ENCODE results near the gene RNF207. TPM values are rescaled to one million over a fixed set of nuclear protein-coding genes. Genes with fewer than 3 reads are reported as not detected.

The RNF207 gene
- total RNA-seq, 1 experiment from 2014 or later, result 6.4 TPM

GRCh38 chr1:6223617-6224016 lies 17.7 kb downstream of the RNF207 start:
- Histone ChIP-seq H3K27me3 (replicated peaks; ENCODE audit: insufficient read depth, low read depth, low read length, poor library complexity) (no peaks in the 10 kb centered on the region), H3K4me1 (ENCODE audit: insufficient read depth, low read length, poor library complexity, severe bottlenecking) (no peaks in the 10 kb centered on the region), H3K4me3 (ENCODE audit: low read depth, low read length, poor library complexity, severe bottlenecking) (no peak overlapping the region), H3K36me3 (ENCODE audit: insufficient read depth, low read length, poor library complexity, severe bottlenecking) (peaks cover 61% of the 10 kb centered on the region), H3K9me3 (ENCODE audit: low read depth, low read length, poor library complexity, severe bottlenecking) (no peaks in the 10 kb centered on the region), H3K27ac (ENCODE audit: low read depth, low read length, poor library complexity, severe bottlenecking) (no peak overlapping the region)
- POLR2A ChIA-PET (ENCODE audit: low non-redundant PET), result interaction anchor here (0.6 kb wide), 1 partner anchor 26 kb away, joined by 3 read pairs; no protein-coding TSS in a partner anchor
- CTCF ChIA-PET, result no interaction called here
- TSS peak; percentile 40 for BruUV-seq (replicated peaks)
- intact Hi-C loops (cut with micrococcal nuclease; ENCODE audit: unreplicated experiment), result no loop called here
- no peak for TF ChIP-seq CTCF (conservative IDR thresholded peaks at IDR 0.05; ENCODE audit: low read depth, low read length)
- no peak for DNase-seq (ENCODE audit: low spot score)

- no peak for DNase-seq (ENCODE audit: low spot score)
- BruUV-seq (replicated peaks), result no TSS peak
- Histone ChIP-seq H3K9me3 (ENCODE audit: low read depth, low read length, poor library complexity, severe bottlenecking) (no peaks in the 10 kb centered on the region), H3K36me3 (ENCODE audit: insufficient read depth, low read length, poor library complexity, severe bottlenecking) (peaks cover 64% of the 10 kb centered on the region), H3K4me3 (ENCODE audit: low read depth, low read length, poor library complexity, severe bottlenecking) (no peak overlapping the region), H3K4me1 (ENCODE audit: insufficient read depth, low read length, poor library complexity, severe bottlenecking) (no peaks in the 10 kb centered on the region), H3K27ac (ENCODE audit: low read depth, low read length, poor library complexity, severe bottlenecking) (no peak overlapping the region), H3K27me3 (replicated peaks; ENCODE audit: insufficient read depth, low read depth, low read length, poor library complexity) (no peaks in the 10 kb centered on the region)
- TF ChIP-seq EZH2 (IDR thresholded peaks at IDR 0.05; ENCODE audit: borderline replicate concordance, low read depth, low read length, poor library complexity, severe bottlenecking) (no peak), CTCF (conservative IDR thresholded peaks at IDR 0.05; ENCODE audit: low read depth, low read length) (no peak)
- ChIA-PET CTCF (no interaction called here), POLR2A (ENCODE audit: low non-redundant PET) (no interaction called here)
- intact Hi-C loops (cut with micrococcal nuclease; ENCODE audit: unreplicated experiment), result no loop called here
Observed at GRCh38 chr1:6224718-6225117, 18.8 kb downstream of the RNF207 start.

DNA sequence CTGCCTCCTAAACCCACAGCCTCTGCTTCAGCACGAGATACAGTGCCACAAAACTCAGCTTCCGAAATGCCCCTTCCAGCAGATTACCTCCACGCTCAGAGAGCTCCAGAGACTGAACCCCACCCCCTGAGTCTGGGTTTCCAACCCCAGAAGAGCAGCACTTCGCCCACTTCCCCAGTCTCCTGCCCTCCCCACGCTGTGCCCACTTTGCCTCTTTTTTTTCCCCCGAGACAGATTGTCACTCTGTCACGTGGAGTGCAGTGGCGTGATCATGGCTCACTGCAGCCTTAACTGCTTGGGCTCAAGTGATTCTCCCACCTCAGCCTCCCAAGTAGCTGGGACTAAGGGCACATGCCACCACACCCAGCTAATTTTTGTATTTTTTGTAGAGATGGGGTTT lies 19.7 kb downstream of the RNF207 start:
- TF ChIP-seq CTCF (conservative IDR thresholded peaks at IDR 0.05; ENCODE audit: low read depth, low read length), result no peak
- no peak for TF ChIP-seq EZH2 (IDR thresholded peaks at IDR 0.05; ENCODE audit: borderline replicate concordance, low read depth, low read length, poor library complexity, severe bottlenecking)
- ChIA-PET CTCF (no interaction called here), POLR2A (ENCODE audit: low non-redundant PET) (no interaction called here)
- no peaks in the 10 kb centered on the region for H3K4me1 ChIP-seq (ENCODE audit: insufficient read depth, low read length, poor library complexity, severe bottlenecking)
- no peak overlapping the region for H3K4me3 ChIP-seq (ENCODE audit: low read depth, low read length, poor library complexity, severe bottlenecking)
- no peak for DNase-seq (ENCODE audit: low spot score)
- H3K27ac ChIP-seq (ENCODE audit: low read depth, low read length, poor library complexity, severe bottlenecking), result no peak overlapping the region
- intact Hi-C loops (cut with micrococcal nuclease; ENCODE audit: unreplicated experiment), result no loop called here
- BruUV-seq (replicated peaks), result no TSS peak
- peaks cover 74% of the 10 kb centered on the region for H3K36me3 ChIP-seq (ENCODE audit: insufficient read depth, low read length, poor library complexity, severe bottlenecking)
- H3K9me3 ChIP-seq (ENCODE audit: low read depth, low read length, poor library complexity, severe bottlenecking), result no peaks in the 10 kb centered on the region
- no peaks in the 10 kb centered on the region for H3K27me3 ChIP-seq (replicated peaks; ENCODE audit: insufficient read depth, low read depth, low read length, poor library complexity)
